GM19468 (cell line): ENCODE data around the gene LGALS9B.
"Not testable (repeated sequence)": the region's sequence is repeated elsewhere in the genome, so short reads cannot be mapped to it uniquely, and the experiment has no call there.

Experiments
- ATAC-seq: cut with Tn5 transposase; IDR thresholded peaks from one replicate; pipeline ENCODE4 v1.9.1; 2021; ENCODE audit warnings: mild to moderate bottlenecking, moderate library complexity, moderate number of reproducible peaks; ENCODE audit not compliant: unreplicated experiment; ENCODE audit errors: extremely low read depth

The LGALS9B gene

GRCh38 chr17:20467447-20467846 is at the start of gene LGALS9B:
TSS of gene LGALS9B (minus strand) at chr17:20467539. CDS start at chr17:20467470, 69 bp downstream.
- peak; percentile 71 for ATAC-seq

- not testable (repeated sequence) for ATAC-seq
Observed at GRCh38 chr17:20516986-20517385, 49.6 kb upstream of the LGALS9B start.

- ATAC-seq: not testable (repeated sequence)
Observed at GRCh38 chr17:20515099-20515498, 47.8 kb upstream of the LGALS9B start.

GRCh38 chr17:20513539-20513938 is 46.2 kb upstream of the LGALS9B start:
- not testable (repeated sequence) for ATAC-seq

- ATAC-seq: not testable (repeated sequence)
Observed at GRCh38 chr17:20512378-20512777, 45.0 kb upstream of the LGALS9B start.

- ATAC-seq: not testable (repeated sequence)
Observed at GRCh38 chr17:20511778-20512177, 44.4 kb upstream of the LGALS9B start.

GRCh38 chr17:20505333-20505732 is 38.0 kb upstream of the LGALS9B start:
- not testable (repeated sequence) for ATAC-seq

- ATAC-seq: not testable (repeated sequence)
Observed at GRCh38 chr17:20504388-20505066, 37.2 kb upstream of the LGALS9B start.

- not testable (repeated sequence) for ATAC-seq
Observed at GRCh38 chr17:20501896-20502295, 34.6 kb upstream of the LGALS9B start.

GRCh38 chr17:20500346-20500745 is 33.0 kb upstream of the LGALS9B start:
- not testable (repeated sequence) for ATAC-seq

- not testable (repeated sequence) for ATAC-seq
Observed at GRCh38 chr17:20495420-20495819, 28.1 kb upstream of the LGALS9B start.

GRCh38 chr17:20494735-20495134 is 27.4 kb upstream of the LGALS9B start:
- ATAC-seq: not testable (repeated sequence)

GRCh38 chr17:20494147-20494546 is 26.8 kb upstream of the LGALS9B start:
- not testable (repeated sequence) for ATAC-seq

- ATAC-seq: not testable (repeated sequence)
Observed at GRCh38 chr17:20492971-20493370, 25.6 kb upstream of the LGALS9B start.

GRCh38 chr17:20492099-20492498 is 24.8 kb upstream of the LGALS9B start:
- not testable (repeated sequence) for ATAC-seq

GRCh38 chr17:20484930-20485329 is 17.6 kb upstream of the LGALS9B start:
- ATAC-seq: not testable (repeated sequence)

GRCh38 chr17:20479889-20480591 is 12.7 kb upstream of the LGALS9B start:
- not testable (repeated sequence) for ATAC-seq

- ATAC-seq: not testable (repeated sequence)
Observed at GRCh38 chr17:20477398-20478071, 10.2 kb upstream of the LGALS9B start.

GRCh38 chr17:20475137-20475831 is 7.9 kb upstream of the LGALS9B start:
- not testable (repeated sequence) for ATAC-seq

- not testable (repeated sequence) for ATAC-seq
Observed at GRCh38 chr17:20474081-20474480, 6.7 kb upstream of the LGALS9B start.
